Hematopoietic multipotent progenitor cell treated with erythropoietin and hydrocortisone succinate and interleukin-3 and kit ligand, for 4 days (in vitro differentiated cells): ENCODE data around the gene SIPA1L2.
"Not testable (repeated sequence)": the region's sequence is repeated elsewhere in the genome, so short reads cannot be mapped to it uniquely, and the experiment has no call there.

ENCODE experiments used
- DNase-seq: peaks from one replicate; pipeline ENCODE4 v3.0.0-alpha.2; 2015

The SIPA1L2 gene

DNA sequence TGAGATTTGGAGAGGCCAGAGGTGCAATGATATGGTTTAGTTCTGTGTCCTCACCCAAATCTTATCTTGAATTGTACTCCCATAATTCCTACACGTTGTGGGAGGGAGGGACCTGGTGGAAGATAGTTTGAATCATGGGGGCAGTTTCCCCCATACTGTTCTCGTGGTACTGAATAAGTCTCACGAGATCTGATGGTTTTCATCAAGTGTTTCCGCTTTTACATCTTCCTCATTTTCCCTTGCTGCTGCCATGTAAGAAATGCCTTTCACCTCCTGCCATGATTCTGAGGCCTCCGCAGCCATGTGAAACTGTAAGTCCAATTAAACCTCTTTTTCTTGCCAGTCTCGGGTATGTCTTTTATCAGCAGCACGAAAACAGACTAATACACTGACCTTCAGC lies 17.1 kb downstream of the SIPA1L2 start:
- DNase-seq, result not testable (repeated sequence)

DNA sequence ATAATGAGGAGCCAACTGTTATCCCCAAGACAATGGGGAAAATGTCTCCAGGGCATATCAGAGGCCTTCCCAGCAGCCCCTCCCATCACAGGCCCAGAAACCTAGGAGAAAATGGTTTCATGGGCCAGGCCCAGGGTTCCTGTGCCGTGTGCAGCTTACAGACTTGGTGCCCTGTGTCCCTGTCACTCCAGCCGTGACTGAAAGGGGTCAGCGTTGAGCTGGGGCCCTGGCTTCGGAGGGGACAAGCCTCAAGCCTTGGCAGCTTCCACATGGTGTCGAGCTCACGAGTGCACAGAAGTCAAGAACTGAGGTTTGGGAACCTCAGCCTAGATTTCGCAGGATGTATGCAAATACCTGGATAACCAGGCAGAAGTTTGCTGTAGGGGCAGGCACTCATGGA lies 18.1 kb downstream of the SIPA1L2 start:
- DNase-seq, result no peak

DNA sequence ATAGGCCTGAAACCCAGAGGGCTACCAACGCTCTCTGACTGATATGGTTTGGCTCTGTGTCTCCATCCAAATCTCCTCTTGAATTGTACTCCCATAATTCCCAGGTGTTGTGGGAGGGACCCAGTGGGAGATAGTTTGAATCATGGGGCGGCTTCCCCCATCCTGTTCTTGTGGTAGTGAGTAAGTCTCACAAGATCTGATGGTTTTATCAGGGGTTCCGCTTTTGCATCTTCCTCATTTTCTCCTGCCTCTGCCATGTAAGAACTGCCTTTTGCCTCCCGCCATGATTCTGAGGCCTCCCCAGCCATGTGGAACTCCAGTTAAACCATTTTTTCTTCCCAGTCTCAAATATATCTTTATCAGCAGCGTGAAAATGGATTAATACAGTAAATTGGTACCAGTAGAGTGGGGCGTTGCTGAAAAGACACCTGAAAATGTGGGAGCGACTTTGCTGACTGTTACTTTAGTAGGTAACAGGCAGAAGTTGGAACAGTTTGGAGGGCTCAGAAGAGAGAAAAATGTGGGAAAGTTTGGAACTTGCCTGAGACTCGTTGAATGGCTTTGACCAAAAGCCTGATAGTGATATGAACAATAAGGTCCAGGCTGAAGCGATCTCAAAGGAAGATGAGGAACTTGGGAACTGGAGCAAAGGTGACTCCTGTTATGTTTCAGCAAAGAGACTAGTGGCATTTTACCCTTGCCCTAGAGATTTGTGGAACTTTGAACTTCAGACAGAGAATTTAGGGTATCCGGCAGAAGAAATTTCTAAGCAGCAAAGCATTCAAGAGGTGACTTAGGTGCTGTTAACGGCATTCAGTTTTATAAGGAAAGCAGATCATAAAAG lies 18.8 kb downstream of the SIPA1L2 start:
- DNase-seq, result peak; percentile 63

DNA sequence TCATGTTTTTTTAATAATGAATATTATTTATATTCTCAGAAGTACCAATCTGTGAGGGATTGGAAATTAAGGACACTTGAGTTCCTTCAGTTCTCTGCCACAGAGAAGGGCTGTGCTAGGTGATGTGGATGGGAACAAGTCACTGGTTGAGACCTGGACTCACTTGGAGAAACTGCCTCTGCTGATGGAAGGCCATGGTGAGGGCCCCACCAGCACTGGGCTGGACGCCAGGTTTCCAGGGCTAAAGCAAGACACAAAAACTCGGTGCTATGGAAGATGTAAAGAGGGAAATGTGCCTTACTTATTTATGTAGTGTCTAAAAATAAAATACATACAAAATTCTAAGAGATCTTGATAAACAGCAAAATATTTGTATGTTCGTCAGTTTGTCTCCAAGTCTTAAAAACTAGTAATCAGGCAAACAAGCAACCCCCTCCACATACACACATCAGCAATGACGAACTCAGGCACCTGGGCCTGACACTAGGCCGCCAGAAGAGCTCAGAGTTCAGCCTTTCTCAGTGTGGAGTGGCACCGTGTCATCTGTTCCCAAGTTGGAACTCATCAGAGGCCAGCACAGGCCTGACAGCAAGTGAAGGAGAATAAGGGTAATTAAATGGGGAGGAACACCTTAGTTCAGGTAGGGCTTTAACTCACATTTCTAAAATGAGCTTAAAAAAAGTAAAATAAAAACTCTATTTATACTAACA lies 19.6 kb downstream of the SIPA1L2 start:
- no peak for DNase-seq

DNA sequence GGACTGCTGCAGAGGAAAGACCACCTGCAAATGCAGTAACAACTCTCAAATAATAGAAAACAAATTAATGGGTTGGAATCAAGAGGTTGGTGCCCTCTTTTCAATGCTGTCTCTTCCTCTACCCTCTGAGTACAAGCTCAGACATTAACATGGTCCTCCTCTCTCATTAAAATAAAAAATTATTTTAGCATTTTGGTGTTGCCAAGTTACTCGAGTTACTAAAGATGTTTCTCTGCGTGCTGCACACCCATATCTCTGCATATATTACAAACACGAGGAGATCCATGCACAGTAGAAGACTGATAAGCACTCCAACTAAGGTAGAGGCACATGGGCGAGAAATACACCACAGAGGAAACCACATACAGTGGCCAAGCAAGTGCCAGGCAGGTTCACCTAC lies 21.5 kb downstream of the SIPA1L2 start:
- no peak for DNase-seq

DNA sequence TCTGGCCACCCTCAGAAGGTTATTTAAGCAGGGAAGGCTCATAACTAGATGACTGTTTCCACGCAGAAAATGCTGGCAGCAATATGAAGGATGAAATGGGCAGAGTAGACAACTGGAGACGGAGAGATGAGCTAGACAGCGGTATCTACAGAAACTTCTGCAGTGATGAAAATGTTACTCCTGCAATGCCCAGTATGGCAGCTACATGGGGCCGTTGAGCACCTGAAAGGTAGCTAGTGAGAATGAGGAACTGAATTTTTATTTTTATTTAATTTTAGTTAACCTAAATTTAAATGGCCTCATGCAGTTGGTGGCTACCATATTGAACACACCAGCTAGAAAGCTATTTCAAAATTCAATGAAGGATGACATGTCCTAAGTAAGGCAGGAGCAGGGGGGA lies 27.3 kb downstream of the SIPA1L2 start:
- DNase-seq, result peak; percentile 23

DNA sequence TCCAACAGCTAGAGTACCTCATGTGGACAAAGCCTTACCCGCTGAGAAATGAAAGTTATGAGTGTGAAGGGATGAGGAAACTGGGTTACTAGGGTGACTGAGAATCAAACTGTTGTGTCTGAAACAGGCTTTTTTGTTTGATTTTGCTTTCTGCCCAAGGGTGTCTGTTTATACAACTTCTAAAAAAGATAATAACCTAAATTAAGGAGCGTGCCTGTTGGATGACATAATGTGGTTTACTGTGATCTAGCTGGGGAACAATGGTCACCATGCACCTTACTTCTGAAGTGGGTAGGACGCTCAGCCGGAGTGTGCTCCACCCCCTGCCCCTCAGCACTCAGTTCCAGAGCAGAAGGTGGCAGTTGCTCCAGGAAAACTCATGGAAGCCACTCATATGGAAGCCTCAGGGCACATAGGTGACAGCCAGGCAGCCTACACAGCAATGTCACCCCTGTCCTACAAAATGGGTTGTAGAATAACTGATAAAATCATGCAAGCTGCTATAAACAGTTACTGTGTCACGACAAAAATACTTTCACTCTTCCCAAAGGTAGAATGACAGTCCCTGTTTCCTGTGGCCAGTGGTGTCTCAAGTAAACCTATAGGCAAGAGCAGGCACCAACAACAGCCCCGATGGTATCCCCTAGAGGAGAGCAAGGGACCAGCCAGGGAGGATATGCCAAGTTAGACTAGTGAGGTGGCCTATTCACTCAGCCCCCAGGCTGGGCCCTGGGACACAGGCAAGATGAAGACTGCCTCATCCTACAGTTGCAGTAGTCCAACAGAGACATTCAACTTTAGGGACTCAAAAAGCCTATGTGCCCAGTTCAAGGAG lies 29.3 kb downstream of the SIPA1L2 start:
- DNase-seq, result peak; percentile 37

DNA sequence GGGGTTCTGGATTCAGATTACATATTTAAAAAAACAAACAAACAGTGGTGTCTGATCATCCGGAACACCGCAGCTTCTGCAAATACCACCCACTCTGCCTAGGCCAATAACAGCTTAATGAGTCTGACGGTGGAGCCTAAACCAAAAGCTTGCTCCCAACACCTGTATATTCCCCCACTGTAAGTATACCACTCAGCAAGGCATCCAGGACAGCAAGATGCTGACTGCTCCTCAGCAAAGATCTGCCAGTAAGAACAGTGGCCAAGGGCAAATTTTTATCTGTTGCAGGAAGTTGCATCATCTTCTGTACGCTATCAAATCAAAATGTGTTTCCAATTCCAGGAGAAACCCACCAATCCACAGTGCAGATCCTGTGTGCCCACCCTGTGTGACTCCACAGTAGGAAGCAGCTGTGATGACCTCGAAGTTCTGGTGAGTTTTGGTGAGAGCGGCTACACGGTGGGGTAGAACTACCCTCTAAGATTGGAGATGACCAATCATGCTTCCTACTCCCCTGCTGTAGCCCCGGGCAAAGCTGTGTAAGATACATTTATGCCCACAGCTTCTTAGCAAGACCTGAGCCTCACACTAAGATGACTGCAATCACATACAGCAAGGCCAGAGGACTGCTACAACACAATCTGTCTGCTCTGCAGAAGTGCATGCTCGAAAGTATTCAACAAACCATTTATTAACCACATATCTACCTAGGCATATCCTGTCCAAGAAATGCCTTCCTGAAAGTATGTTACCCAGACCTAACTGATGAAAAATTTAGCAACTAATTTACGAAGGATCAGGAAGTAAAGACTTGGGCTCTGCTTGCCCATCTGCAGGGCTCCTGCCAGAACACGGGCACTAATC lies 30.5 kb downstream of the SIPA1L2 start:
- DNase-seq, result peak; percentile 54

DNA sequence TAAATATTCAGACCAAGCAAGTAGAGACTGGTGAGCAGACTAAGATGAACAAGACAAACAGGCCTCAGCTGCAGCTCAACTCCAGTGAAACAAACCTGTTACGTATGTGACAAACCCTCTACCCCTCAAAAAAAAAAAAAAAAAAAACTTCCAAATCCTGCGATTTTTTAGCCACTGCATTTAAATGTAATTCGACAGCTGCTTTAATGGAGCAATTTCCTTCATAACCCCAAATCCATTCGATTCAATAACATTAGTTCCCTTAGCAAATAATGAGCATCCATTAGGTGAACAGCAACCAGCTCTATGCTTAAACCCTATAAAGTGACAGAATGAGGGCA lies 31.1 kb downstream of the SIPA1L2 start:
- DNase-seq, result no peak

DNA sequence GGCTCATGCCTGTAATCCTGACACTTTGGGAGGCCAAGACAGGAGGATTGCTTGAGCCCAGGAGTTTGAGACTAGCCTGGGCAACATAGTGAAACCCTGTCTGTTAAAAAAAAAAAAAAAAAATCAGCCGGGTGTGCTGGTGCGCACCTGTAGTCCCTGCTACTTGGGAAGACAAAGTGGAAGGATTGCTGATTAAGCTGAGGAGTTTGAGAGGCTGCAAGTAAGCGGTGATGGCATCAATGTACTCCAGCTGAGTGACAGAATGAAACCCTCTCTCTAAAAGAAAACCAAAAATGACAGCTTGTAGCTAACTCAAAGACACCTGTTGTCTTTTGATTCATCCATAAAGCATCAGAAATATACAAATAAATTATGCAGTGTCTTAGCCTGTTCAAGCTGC lies 31.8 kb downstream of the SIPA1L2 start:
- no peak for DNase-seq

DNA sequence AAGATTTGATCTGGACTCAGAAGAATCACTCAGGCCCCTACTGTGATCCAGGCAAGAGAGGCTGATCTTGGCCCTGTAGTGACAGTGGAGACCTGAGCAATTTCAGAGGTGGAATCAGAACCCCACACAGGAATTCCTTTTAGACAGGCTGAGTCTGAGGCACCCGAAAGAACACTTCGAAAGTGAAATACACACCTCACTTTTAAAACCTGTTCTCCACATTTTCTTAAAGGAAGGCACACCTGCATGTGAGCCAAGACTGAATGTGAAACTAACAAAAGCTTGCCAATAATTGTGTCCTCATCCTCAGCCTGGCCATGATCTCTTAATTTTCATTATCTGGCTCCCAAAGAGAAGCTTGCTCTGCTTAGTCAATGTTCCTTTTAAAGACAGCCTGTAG lies 32.2 kb downstream of the SIPA1L2 start:
- DNase-seq, result no peak

DNA sequence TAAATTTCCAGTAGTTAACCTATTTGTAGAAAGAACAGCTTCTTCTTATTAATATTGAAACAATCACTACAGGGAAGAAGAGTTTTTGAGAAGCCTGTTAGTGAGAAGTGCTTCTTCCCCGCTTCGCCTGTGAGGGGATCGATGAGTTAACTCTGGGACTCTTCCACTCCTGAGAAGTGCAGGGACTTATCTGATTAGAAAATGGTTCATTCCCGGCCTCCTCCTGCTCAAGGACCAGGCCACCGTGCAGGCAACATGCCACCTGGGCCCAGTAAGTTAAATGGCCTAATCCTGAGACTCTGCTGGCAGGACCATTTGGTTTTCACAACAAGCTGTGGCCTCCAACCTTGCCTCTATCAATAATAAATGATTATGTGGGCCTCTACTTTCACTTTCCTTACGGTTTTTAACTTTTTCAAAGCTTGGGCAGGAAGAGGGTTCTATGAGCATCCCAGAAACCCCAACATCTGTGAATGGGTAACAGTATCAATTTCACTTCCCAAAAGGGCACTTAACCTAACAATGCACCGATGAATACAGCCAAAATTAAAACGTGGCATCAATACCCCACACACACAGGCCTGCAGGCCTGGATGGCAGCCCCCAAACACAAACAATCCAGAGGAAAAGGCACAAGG lies 33.1 kb downstream of the SIPA1L2 start:
- DNase-seq, result no peak

DNA sequence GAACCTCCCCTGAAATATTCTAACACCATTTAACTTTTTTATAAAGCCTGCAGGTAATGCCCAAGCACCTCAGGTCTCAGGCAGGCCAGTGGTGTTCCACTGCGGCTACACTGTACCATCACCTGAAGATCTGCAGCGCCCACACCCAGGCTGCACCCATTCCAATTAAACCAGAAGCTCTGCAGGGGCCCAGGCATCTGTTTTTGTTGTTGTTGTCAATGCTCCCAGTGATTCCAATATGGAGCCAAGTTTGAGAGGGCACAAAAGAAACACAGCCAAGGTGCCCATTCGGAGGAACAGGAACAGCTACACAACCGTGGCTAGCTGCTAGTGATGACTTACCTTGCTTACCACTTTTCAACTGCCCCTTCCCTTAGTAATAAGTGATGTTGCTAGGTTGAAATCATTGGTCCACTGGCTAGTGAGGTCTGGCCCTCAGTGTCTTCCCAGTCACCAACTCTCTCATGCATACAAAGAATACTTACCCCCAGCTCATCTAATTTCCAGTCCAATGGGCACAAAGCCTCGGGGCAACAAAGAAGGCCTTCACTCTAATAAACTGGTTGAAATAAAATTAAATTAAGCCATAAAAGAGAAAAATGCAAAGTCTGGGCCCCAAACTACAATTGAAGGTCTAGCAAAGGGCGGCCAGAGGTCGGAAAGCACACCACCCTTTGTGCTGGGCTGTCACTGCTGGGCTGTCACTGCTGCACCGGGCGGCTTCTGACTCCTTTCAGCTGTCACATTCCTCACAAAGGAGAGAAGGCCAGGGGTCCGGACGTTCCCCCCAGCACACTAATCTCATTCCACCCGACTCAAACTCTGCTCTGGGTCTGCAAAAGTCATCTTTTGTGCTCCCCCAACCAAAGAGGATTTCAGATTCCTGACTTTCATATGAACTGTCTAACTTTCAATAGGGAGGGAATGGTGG lies 34.9 kb downstream of the SIPA1L2 start:
- DNase-seq, result no peak

DNA sequence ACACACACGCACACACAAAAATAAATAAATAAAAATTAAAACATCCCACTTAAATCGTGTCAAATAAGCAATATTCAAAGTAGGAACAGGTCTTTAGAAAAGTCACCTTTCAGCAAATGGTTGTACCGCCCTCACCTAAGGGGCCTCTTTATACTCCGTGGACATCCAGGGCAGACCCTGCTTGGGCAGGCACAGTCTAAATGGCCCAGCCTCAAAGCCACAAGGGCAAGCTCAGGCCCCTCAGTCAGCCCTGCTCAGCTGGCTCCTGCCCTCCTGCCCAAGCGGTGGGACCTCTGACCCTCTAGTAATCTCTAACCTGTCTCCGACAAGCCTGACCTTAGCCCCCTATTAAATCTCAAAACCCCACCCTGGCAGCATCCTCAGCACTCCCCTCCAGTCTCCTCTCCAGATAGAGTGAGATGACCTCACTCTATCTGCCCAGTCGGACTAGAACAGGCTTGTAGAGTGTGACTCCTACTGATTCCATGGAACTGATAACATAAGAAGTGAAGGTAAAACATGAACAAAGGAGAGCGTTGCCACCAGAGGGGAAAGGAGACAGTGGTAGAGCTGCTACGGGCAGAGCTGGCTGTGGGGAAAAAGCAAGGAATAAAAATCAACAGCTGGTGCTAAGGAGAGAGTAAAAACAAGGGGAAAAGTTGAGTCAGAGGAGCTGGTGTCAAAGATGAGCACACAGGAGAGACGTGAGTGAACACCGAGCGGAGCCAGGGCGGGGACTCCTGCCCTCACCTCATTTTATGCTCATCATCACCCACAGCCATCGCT lies 36.0 kb downstream of the SIPA1L2 start:
- DNase-seq, result no peak

DNA sequence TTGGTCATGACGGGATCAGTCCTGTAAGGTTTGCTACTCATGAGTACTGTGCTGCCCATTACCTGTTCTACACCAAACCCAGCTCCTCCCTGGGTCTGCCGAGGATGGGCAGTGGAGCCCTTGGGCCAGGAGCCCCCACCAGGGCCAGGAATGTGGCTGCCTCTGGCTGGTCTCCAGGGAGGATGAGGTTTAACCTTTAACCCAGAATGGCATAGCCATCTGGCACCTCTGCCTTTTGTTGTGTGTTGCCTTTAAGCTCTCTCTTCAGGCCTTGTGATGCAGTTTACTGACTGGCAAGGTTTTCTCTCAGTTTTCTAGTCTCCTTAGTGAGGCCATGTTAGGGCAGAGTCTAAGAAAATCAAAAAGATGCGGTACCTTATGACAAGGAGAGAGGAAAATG lies 38.6 kb downstream of the SIPA1L2 start:
- DNase-seq, result no peak

DNA sequence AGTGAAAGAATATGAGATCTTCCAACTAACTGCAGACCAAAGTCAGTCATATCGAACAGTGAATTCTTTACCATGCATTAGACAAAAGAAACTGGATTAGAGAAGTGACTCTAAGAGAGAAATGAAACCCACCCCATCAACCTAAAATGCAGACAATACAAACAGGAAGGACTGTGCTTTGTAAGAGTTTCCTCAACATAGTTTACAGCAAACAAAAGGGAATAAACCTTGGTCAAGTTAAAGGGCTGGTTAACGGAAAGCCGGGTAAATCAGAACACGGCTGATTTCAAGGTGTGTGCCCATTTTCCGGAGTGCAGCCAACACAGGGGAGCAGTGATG lies 39.2 kb downstream of the SIPA1L2 start:
- DNase-seq, result no peak

DNA sequence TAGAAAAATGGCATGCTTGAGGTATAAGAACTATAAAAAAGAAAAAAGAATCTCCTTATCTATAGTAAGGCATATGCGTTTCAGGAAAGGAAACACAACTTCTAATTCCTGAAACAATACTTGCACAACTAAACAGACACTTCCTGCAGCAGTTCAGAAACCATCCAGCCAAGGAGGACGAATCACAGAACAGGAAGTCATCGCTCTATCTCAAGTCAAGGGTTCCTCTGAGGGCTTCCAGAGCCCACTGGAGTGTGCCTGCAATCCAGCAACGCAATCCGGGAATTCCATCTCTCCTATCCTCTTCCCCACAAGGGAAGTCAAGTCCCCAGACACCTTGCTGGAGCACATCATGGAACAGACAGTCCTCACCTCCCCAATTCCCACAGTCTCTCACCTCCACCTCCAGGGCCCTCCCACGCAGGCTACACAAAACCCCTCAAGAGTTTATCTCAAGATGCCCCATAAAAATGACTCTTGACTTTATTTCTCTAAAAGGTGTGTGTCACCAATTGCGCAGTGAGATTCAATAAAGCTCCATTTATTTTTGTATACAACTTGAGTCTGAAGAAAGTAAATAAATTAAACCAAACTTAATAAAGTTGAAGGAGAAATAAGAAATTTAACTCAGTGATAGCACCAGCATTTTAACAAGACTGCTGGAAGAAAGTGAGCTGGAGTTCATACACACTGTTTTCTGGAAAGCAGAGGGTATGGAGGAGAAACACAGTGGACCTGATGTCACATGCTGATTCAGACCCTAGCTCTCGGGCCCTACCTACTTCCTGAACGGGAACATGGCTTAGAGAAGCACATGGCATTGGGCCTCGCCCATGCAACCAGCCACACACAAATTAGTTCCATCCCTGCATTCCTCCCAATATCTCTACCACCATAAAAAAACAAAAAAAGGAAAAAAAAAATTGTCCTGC lies 39.9 kb downstream of the SIPA1L2 start:
- DNase-seq, result peak; percentile 48

DNA sequence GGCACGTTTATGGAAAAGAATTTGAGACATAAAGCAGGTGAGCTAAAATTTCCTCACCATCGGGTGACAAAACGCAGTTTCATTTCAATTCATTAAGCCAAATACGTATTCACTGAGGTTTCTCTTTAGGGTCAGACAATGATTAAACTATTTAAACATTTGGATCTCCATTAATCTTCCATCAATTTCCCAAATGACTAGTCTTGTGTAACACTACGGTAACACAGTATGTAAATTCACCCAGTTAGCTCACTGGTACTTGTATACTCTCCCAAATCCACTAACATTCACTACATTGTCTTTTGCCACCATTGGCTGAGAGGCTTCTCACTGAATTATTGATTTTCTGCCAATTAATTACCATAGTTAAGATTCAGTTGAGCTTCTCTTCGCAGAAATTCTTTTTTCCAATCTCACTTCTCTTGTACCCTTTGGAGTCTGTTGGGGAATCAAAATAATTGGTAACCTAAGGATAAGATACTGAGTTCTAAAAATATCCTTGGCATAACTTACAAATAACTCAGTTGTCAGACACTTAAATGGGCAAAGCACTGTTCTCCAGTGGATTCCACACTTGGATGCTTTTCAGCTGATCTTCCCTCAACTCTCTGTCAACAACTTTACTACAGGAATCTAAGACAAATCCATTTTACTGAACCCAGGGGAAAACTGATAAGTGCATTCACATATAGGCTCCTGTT lies 40.7 kb downstream of the SIPA1L2 start:
- no peak for DNase-seq
